ENCODE results near the gene PROCA1. TPM values are rescaled to one million over a fixed set of nuclear protein-coding genes. Genes with fewer than 3 reads are reported as not detected.
A peak's percentile ranks its signal among the peaks of the same experiment; 100 is the strongest.

The PROCA1 gene
- total and polyA plus RNA-seq, 2 of the 13 experiments (the other 11 are each of a cell fraction or from before 2014, with no cell fraction given), result 0.73 to 1.5 TPM

GRCh38 chr17:28728364-28729200, 16.9 kb upstream of the PROCA1 start, which contains the start of gene NEK8 (continued):
- TF ChIP-seq ZNF609 (CRISPR knock-in tag; IDR thresholded peaks at IDR 0.05; ENCODE audit: borderline replicate concordance) (no peak; the same call in 1 of the 2 replicates), ZNF121 (CRISPR knock-in tag; IDR thresholded peaks at IDR 0.05) (no peak), HOXD1 (CRISPR knock-in tag; IDR thresholded peaks at IDR 0.05) (peak; percentile 42; the same call in 1 of the 2 replicates), ZNF530 (CRISPR knock-in tag; IDR thresholded peaks at IDR 0.05; ENCODE audit: low read depth) (no peak), ZNF784 (CRISPR knock-in tag; IDR thresholded peaks at IDR 0.05; ENCODE audit: borderline replicate concordance) (0 out of 2 replicates have a peak, but pooled peaks have one; percentile 27), HNF1A (IDR thresholded peaks at IDR 0.05; ENCODE audit: low read depth) (no peak; the same call in 1 of the 2 replicates), HNF1A (CRISPR knock-in tag; IDR thresholded peaks at IDR 0.05; ENCODE audit: borderline replicate concordance) (no peak; the same call in 1 of the 2 replicates), HNRNPUL1 (IDR thresholded peaks at IDR 0.05; ENCODE audit: low read depth, low read length) (no peak), SRF (IDR thresholded peaks at IDR 0.05; ENCODE audit: low read depth, low read length) (no peak), ZNF781 (CRISPR knock-in tag; IDR thresholded peaks at IDR 0.05; ENCODE audit: borderline replicate concordance, not compliant biosample characterization) (peak; percentile 26), MEIS2 (CRISPR knock-in tag; IDR thresholded peaks at IDR 0.05) (no peak), SOX5 (CRISPR knock-in tag; IDR thresholded peaks at IDR 0.05; ENCODE audit: borderline replicate concordance) (0 out of 2 replicates have a peak, but pooled peaks have one; percentile 10), JUND (CRISPR knock-in tag; IDR thresholded peaks at IDR 0.05) (peak; percentile 63; the same call in 1 of the 2 replicates), RXRA (CRISPR knock-in tag; IDR thresholded peaks at IDR 0.05) (peak; percentile 45; the same call in 1 of the 2 replicates), SMYD3 (CRISPR knock-in tag; IDR thresholded peaks at IDR 0.05) (no peak), RCOR2 (CRISPR knock-in tag; IDR thresholded peaks at IDR 0.05) (no peak)

Data from HepG2 (cell line).